NK-92 (cell line): ENCODE measurements around the gene KDELR1.
"Not testable (repeated sequence)": the region's sequence is repeated elsewhere in the genome, so short reads cannot be mapped to it uniquely, and the experiment has no call there.

Source experiments
- DNase-seq: peaks from one replicate; lab custom pipeline; 2025; ENCODE audit not compliant: unreplicated experiment; lab: John Stamatoyannopoulos, UW

KDELR1 gene

DNA sequence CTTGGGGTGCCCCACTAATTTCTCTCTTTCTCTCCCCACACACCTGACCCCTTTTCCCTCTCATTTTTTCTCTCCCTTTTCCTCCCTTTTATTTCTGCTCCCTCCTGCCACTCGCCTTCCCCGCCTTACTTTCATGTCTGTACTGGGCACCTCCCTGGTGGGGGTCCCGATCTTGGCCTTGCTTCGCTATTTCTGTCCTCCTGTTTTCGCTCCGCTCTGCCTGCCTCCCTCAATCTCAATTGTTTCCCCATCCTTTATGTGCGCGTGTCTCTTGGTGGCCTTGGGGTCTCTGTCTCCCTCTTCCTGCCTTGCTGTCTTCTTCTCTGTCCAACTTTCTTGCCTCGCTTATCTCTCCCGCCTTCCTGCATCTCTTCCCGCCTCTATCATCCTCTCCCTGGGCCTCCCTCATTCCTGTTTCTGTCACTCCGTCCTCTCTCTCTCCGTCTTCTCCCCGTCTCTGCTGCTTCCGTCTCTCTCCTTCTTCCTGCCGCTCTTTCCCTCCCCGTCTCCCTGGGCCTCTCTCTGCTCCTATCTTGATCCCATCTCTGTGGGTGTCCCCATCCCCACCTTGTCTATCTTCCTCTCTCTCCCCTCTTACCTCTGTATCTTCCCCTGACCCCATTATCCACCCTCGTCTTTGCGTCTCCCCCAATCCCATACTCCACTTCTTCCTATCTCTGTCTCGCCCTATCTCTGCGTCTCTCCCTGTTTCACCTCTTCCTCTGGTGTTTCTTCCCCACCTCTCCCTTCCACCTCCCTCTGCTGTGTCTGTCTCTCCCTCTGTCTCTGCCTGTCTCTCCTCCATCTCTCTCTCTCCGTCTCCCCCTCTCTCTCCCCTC is 6.1 kb upstream of the KDELR1 start:
- no peak for DNase-seq

DNA sequence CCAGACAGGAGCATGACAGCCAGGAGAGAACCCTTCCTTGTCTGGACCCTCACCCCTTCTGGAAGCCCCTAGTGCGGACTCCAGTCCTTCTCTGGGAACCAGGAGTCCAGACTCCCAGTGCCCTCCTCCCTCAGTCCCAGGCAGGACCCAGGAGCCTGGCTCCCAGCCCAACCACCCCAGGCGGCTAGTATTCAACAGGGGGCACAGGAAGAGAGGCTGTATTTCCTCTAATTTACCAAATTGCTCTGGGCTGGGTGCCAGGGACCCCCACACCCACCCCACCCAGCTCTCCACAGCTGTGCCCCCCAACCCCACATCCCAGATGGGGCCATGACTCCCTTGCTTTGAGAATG is 5.4 kb upstream of the KDELR1 start:
- DNase-seq, result no peak

DNA sequence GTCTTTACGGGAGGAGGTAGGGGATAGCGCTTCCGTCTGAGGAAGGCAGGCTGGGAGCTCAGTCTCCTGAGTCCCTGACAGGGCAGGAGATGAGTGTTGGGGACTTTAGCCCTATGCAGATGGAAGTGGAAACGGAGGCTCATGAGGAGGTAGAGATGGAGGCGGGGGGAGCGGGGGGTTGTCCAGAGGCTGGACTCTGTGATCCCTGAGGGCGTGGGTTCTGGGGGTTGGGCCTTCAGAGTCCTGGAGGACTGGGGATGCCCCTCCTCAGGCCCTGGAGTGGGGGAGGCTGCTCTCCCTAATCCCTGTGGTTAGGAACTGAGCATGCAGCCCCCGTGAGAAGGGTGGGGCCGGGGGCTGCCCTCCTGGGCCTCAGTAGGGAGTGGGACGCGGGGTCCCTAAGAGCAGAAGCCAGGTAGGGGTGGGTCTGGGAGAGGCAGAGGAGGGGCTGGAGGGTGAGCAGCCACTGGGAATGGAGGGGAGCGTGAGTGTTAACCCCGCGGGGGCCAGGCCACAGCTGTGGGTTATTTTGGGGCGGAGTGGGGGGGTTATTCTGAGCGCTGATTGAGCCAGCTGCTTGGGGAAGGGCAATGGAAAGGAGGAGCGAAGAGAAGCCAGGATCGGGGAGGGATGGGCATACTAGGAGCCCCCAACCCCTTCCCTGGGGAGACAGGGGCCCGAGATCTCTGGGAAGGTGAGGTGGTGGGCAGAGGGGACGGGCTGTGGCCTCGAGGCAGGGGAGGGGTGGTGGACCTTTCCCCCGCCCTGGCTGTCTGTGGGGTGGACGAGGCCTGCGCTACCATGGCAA is 4.9 kb upstream of the KDELR1 start:
- DNase-seq, result no peak

DNA sequence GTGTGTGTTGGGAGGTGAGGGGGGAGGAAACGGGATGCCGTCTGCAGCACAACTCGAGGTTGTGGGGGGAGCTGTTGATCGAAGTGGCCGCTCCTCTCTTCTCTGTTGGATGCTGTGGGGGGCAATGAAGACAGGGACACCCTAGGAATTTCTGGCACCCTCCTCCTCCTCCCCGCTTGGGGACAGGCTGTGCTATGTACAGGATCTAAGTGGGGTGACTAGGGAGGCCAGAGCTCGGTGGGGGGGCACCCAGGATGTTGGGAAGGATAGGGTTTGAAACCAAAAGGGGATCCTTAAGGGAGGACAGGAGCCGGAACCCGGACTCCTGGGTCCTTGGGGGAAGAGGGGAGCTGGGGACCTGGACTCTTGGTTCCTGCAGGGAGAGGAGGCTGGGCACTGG is 4.1 kb upstream of the KDELR1 start:
- no peak for DNase-seq

DNA sequence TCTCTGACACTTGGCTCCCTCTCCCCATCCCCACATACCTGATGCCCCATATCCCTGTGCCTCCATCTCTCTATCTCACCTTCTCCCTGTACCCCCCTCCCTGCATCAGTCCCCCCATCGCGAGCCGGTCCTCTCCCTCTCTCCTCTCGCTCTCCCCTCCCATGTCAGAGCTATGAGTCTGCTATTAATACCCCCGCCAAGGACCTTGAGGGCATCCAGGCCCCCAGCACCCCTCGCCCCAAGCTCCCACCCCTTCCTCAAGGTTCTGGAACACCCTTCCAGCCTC is 3.8 kb upstream of the KDELR1 start:
- DNase-seq, result no peak

DNA sequence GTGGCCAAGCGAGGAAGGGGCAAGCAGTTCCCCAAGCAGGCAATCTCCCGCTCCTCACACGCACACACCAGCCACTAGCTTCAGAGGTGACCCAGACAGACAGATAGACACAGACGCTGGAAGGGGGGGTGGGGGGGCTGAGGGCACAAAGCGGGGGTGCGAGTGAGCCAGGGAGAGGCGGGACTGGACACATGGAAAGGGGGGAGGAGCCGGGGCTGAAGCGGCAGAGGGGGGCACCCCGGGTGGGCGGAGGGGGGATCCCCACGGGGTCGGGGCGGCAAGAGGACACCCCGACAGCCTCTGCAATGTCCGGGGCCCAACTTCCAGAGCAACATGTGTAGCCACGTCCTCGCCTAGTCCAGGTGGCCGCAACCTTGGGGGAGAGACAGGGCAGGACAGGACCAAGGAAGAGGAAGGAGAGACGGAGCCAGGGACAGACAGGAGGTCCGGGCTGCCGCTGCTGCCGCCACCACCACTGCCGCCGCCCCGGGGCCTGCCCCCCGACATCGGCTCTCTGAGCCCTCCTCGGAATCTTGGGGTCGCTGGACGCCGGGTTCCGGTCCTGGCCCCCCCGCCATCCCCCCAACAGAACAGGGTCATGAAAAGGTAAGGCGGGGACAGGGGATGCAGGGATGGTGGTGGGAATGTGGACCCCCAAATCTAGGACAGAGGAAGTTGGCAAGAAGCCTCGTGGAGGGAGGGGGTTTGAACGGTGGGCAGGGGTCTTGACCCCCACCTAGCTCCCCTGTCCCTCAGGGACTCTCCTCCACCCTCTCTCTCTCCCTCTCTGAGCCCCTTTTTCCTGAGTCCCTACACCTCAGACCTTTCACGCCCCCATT is 3.2 kb upstream of the KDELR1 start:
- DNase-seq, result no peak

DNA sequence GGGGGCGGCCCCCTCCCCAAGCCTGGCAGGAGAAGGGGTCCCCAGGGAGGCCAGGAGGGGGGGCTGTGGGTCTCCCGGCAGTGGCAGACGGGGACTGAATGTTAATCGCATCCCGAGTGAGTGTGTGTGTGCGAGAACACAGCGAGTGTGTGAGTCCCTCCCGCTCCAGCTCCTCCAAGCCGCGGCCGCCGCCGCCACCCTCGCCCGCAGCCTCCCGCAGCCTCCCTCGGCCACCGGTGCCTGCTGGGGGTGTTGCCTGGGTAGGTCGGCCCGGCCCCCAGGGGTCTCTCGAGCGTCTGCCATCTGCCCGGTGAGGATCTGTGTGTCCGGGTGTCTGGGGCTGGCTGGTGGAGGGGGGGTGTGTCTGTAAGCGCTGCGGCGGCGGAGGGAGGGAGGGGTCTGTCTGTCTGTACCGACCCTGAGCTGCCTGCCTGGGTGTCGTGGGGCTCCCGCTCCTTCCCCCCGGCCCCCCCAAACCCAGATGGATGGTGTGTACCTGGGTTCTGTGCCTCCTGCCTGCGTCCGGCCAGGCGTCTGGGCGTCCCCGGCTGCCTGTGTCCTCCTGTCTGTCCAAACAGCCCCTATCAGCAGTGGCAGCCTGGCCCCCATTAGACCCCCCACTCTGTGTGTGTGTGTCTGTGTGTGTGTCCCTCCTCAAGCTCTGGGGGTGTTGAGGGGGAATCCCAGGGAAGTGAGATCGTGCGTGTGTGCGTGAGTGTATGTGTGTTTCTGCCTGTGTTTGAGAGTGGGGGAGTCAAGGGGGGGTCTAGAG is 2.4 kb upstream of the KDELR1 start, which contains the start of gene GRIN2D:
GRIN2D (plus strand) TSS at position 110 of the 772 bp plus-strand sequence. CDS start 4,725 bp downstream, outside the sequence.
- DNase-seq, result no peak

DNA sequence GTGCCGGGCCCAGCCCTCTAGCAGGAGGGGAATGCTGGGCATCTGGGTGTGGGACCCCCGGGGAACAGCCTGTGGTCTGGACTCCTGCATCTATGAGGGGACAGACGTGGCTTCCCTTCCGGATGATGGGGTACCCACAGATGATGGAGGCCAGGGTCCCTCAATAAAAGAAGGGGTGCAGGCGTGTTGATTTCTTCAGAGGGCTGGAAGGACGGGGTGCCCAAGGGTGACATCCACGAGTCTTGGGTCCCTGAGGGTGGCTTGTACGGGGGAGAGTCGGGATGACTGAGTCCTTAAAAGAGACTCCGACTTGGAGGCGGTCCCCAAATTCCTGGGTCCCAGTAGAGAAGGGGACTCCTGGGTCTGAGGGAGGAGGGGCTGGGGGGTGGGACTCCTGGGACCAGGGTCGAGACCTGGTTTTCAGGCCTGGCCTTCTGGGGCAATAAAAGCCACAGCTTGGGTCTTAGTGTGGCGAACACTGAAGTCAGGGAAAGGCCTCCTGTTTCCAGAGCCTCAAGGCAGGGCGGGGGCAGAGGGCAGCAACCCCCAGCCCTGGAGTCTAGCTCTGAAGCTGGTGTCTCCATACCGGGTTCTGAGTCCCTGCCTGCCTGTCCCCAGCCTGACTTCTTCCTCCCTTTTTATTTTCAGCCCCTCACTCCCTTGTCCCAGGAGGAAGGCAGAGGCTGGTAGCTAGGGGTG is 1.7 kb upstream of the KDELR1 start:
- DNase-seq, result no peak

DNA sequence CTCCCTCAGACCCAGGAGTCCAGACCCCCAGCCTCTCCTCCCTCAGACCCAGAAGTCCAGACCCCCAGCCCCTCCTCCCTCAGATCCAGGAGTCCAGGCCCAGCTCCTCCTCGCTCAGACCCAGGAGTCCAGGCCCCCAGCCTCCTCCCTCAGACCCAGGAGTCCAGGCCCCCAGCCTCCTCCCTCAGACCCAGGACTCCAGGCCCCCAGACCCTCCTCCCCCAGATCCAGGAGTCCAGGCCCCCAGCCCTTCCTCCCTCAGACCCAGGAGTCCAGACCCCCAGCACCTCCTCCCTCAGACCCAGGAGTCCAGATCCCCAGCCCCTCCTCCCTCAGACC is 624 bp upstream of the KDELR1 start:
- not testable (repeated sequence) for DNase-seq

DNA sequence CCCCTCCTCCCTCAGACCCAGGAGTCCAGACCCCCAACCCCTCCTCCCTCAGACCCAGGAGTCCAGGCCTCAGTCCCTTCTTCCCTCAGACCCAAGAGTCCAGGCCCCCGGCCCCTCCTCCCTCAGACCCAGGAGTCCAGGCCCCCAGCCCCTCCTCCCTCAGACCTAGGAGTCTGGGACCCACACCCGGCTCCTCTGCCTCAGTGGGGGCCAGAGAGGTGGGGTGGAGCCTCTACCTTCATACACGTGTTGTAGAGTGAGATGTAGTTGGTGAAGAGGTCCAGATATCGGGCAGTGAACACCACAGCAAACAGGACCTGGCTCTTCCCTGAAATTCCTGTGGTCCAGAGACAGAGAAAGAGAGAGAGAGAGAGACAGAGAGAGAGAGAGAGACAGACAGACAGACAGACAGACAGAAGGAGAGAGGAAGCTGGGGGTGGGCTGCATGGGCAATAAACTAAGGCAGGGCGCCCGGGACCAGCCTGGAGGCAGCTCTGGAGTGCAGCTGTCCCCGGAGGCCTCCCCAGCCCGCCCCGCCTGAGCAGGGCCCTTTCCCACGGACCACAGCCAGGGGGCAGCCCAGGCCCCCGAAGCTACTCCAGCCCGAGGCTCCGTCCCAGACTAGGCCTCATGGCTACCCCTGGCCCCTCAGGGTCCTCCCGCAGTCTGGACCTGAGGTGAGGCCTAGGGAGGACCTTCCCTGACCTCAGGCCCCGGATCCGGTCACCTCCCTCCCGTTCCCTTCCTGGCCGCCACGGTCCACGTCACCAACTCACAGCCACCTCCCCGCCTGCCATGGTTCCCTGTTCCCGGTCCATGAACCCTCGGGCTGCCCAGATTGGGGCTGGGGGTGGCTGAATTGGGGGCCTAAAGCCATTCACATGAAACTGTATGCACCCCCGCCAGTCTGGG is 907 bp downstream of the KDELR1 start:
- DNase-seq, result no peak

DNA sequence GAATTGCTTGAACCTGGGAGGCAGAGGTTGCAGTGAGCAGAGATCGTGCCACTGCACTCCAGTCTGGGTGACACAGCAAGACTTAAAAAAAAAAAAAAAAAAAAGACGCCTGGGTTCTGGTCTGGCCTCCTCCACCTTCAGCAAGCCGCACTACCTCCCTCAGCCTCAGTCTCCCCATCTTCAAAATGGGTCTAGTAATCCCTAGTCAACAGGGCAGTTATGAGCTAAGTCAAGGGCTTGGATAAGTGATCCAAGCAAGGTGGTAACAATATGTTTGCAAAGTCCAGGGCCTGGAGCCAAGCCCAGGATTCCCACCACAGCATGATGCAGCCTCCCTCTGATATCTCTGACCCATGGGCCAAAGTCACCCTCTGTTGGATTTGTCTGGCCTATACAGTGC is 4.4 kb downstream of the KDELR1 start:
- DNase-seq, result no peak

DNA sequence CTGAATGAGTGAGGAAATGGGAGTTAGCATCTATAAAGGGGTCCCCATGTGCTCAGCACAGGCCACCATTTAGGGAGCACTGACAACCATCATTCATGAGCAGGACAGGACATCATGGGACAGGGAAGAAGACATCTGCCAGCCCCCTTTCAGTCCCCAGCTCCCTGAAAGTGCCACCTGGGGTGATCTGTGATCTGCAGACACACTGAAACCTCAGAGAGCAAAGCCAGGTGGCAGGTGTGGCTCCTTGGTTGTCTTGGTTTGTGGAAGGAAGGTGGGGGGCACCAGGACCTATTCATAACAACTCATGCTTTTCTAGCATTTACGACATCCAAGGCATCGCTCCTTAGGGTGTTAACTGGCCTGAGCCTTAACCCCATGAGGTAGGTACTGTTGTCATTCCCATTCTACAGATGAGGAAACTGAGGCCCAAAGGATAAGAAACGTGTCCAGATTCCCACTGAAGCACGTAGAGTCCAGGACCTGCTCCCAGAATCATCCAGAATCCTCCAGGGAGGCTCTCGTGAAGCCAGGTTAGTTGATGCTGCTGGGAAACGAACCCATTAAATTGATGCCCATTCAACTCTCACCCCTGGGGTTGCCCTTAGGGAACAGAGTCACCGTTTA is 5.8 kb downstream of the KDELR1 start:
- DNase-seq, result no peak

DNA sequence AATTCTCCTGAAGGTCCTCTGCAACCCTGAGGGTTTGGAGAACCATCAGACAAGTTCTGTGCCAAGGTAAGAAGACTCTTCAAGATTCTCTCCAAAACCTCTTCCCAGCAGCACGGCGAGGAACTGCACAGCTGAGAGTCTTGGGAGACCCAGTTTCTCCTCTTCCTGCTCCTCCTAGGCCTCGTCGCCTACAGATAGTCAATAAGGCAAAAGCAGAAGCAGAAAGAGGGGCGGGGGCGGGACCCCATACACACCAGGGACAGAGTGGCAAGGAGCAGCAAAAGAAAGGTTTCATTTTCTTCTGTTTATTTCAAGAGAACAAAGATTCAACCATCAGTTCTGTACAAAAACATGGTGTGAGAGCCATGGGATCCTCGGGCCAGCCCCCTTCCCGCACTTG is 9.1 kb downstream of the KDELR1 start:
- DNase-seq, result no peak

DNA sequence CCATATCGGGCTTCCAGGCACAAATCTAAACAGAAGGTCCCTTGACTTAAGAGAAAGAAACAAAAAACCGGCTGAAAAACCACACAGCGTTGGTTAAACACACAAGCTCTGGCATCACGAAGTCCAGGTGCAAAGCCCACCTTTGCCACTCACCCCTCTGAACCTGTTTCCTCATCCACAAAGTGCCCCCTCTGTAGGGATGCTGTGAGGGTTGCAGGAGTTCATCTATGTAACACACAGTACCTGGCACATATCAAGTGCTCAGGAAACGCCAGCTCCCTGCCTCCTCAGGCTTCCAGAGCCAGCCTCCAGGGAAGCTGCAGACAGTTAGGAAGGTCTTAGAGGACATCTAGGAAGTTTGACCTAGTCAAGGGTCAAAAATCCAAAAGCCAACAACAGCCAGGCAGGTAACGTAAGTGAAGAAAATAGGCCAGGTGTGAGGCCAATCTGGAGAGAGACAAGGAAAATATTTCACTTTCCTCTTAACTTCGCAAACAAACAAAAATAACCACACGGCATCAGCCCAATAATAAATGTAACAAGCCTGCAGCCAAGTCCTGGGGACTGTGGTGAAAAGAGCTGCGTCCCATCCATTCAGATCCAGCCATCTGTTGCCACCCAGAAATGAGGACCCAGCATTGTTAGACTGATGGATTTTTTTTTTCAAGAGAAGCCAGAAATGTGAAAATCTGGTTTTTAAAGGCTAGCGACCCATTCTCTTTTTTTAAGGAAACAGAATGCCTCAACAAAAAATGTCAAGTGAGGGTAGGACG is 10.0 kb downstream of the KDELR1 start:
- DNase-seq, result no peak

DNA sequence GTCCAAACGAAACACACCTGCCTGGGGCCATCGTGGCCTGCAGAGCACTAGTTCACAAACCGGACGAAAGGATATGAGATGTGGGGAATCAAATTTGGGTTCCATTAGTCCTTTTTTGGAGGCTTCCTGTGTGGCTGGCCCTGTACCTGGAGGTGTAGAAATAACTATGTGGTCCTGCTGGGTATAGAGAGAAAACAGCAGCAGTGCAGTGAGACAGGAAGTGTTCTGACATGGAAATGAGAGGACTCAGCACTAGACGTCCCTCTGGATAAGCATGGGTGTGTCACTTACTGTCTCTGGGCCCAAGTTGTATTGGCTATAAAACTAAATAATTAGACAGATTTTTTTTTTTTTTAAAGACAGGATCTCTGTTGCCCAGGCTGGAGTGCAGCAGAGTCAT is 12.3 kb downstream of the KDELR1 start:
- DNase-seq, result no peak

DNA sequence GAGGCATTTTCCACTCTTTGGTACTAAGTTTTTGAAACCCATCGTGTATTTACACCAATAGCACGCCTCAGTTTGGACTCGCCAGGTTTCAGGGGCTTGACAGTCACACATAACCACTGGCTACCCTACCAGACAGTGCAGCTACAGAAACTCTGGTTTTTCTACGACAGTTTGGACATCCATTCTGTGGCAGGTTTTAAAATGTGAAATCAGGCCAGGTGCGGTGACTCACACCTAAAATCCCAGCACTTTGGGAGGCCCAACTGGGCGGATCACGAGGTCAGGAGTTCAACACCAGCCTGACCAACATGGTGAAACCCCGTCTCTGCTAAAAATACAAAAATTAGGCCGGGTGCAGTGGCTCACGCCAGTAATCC is 13.2 kb downstream of the KDELR1 start:
- no peak for DNase-seq

DNA sequence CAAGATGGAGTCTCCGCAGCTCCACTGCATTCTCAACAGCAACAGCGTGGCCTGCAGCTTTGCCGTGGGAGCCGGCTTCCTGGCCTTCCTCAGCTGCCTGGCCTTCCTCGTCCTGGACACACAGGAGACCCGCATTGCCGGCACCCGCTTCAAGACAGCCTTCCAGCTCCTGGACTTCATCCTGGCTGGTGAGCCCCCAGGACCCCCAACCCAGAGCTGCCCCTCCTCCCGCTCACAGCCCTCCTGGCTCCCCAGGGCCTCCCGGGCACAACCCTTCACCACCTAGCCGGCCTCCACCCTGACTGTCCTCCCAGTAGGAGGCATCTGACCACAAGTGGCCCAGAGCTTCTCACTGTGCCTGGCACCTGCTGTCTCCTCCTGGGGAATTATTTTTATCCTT is 17.8 kb downstream of the KDELR1 start:
- DNase-seq, result no peak

DNA sequence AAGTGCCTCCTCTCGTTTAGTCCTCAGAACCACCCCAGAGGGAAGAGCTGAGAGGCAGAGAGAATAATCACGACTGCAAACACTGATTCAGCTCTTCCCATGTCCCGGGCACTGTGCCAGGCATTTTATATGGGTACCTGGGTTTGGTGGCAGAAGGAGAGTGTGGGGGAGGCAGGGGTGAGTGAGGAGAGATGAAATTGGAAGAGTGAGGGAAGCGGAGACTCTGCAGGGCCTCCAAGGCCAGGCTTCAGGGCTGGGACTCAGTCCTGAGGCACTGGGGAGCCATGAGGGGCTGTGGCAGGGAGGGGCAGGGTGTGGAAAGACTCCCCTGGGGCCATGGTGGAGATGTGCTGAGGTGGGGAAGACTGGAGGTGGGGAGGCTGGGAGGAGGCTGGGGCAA is 18.4 kb downstream of the KDELR1 start:
- no peak for DNase-seq
